Ovary (tissue), 9 donors: Measurements from ENCODE around the gene INTS2. TPM values are rescaled to one million over a fixed set of nuclear protein-coding genes. Genes with fewer than 3 reads are reported as not detected.

Experiments used
- DNase-seq, 5 donors: peaks; one replicate each; pipeline ENCODE4 v3.0.0-alpha.2; 2019 to 2020
- H3K27ac ChIP-seq, 2 donors: fragments of 200-600 bp; one replicate each; pipeline versions ENCODE4 v1.5.1 to v1.8.0; 2019 to 2022
- H3K27me3 ChIP-seq: fragments of 200-600 bp; one replicate; pipeline ENCODE4 v1.8.0; 2022
- H3K36me3 ChIP-seq: fragments of 200-600 bp; sonication (generic); one replicate; pipeline ENCODE4 v1.5.1; 2019
- H3K4me1 ChIP-seq: one replicate; pipeline ENCODE4 v1.8.1; 2013; ENCODE audit warnings: mild to moderate bottlenecking, moderate library complexity; ENCODE audit not compliant: insufficient read depth
- H3K4me3 ChIP-seq: fragments of 200-600 bp; sonication (generic); one replicate; pipeline ENCODE4 v1.5.1; 2017
- H3K9me3 ChIP-seq, 2 donors: fragments of 200-600 bp in 1 of 2; sonication (generic) in 1 of 2; one replicate each; pipeline versions ENCODE4 v1.5.1 to v1.8.1; 2013 to 2019; ENCODE audit warnings: mild to moderate bottlenecking in 1 of 2, moderate library complexity in 1 of 2
- CTCF ChIP-seq, 3 donors: fragments of 450-650 bp in 2 of 3; fragments of 200-600 bp in 1 of 3; IDR thresholded peaks; one replicate each; pipeline versions ENCODE4 v1.5.1 to v1.8.0; 2016 to 2022; ENCODE audit warnings: antibody characterized with exemption in 3 of 3, mild to moderate bottlenecking in 1 of 3
- EP300 ChIP-seq: sonication (generic); formaldehyde crosslinking; IDR thresholded peaks from one replicate; pipeline ENCODE4 v1.6.1; 2017; ENCODE audit warnings: antibody characterized with exemption
- POLR2A ChIP-seq: fragments of 450-650 bp; IDR thresholded peaks from one replicate; pipeline ENCODE4 v1.6.1; 2017; ENCODE audit warnings: antibody characterized with exemption, mild to moderate bottlenecking, moderate library complexity
- WGBS, 3 donors: extraction: QIAGEN DNeasy Blood & Tissue Kit in 1 of 3; methylation state at CpG; one replicate each; pipeline versions ENCODE4 v1.1.5 to v1.1.7; 2013 to 2017; 5-methylcytosine and 5-hydroxymethylcytosine counted together
- intact Hi-C, 4 donors: fragments of 100-400 bp; cut with DNase I; formaldehyde crosslinking; loops; one replicate each; pipeline versions ENCODE4 v1.11.0 to v1.15.1; 2022 to 2023
- polyA plus RNA-seq, 2 donors: library from polyadenylated mRNA; stranded (reverse); fragments of 200-250 nt in 1 of 2; fragments of 350-450 nt in 1 of 2; fragmentation: Illumina TruSeq in 1 of 2; extraction: RNeasy Lipid Tissue Mini Kit (QIAGEN cat#74804) in 1 of 2; gene quantifications; one replicate each; pipeline ENCODE4 v1.2.3, GENCODE V29; 2013 to 2014
- total RNA-seq, 7 donors: library from RNA; depleted of rRNA in 2 of 7; stranded (reverse); fragments of >200 nt in 2 of 7; fragmentation: NEBNext Ultra II Directional in 3 of 7; extraction: Animal tissue kit (Norgen Biotek cat#: 25700) in 3 of 7; gene quantifications; one replicate each; pipeline versions ENCODE4 v1.1.0 to v1.2.4, GENCODE V29; 2016 to 2023
- donor health status: DM: no; HTN: no; CAD: no; lungs with moderate emphysema.
- donor health status: DM: no; HTN: no; CAD: no.
- donor health status: Bipolar disorder and iron deficiency.
- donor health status: DM: yes; HTN: yes; CAD: no.
- donor health status: DM: no; HTN: no; CAD: no.
- donor health status: DM: yes; HTN: yes; CAD: no.

Gene INTS2
- total and polyA plus RNA-seq, 9 donors = 2.3 to 11.0 (median 9.1) TPM

DNA sequence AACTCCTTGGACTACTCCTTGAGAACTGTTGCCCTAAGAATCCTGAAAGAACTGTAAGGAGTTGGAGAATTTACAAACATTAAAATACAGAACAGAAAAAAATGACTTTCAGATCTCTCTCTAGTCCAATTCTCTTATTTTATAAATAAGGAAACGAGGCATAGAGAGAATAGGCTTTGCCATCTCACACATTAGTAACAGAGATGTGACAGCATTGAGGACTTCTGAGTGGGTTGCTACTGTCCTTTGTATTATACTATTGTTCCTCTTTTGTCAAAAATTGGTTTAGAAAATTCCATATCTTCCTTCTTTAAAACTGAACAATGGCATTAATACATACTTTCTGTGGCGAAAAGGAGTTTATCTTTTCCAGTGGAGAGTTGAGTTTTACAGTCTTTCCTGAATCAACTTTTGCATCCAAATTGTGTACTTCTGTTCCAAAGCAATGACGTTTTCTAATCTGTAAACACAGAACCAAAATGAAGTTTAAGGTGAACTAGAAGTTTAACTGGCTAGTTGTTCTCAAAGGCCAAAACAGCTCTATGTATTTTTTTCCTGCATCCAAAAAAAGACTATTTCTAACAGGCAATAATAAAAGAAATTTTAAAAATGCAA is 80.9 kb downstream of the INTS2 start:
- 74 to 80% (median 77%) methylated on average over 3 of the region's 3 CpGs for WGBS, 3 donors
- Histone ChIP-seq H3K27me3 (no peaks in the 10 kb centered on the region), H3K27ac (no peak overlapping the region), H3K4me3 (no peak overlapping the region), H3K4me1 (no peaks in the 10 kb centered on the region), H3K36me3 (no peaks in the 10 kb centered on the region), H3K9me3 (no peaks in the 10 kb centered on the region)
- intact Hi-C loops = no loop called here
- no peak for TF ChIP-seq POLR2A
- no peak for TF ChIP-seq EP300
- no peak for TF ChIP-seq CTCF (IDR thresholded peaks at IDR 0.05)
- DNase-seq = no peak

DNA sequence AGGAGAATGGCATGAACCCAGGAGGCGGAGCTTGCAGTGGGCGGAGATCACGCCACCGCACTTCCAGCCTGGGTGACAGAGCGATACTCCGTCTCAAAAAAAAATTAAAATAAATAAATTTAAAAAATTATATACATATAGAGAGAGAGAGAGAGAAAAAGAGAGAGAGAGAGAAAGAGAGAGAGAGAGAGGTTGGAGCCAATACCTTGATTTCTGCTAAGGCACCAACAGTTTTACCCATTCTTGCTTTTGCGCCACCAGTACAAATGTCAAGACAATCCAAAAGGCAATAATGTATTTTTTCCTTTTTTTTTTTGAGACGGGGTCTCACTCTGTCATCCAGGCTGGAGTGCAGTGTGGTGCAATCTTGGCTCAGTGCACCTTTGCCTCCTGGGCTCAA is 81.7 kb downstream of the INTS2 start:
- no peaks in the 10 kb centered on the region for H3K27me3 ChIP-seq
- WGBS, 3 donors = 95 to 99% (median 96%) methylated on average over 8 of the region's 8 CpGs
- intact Hi-C loops = no loop called here
- H3K27ac ChIP-seq = no peak overlapping the region
- TF ChIP-seq POLR2A = no peak
- no peak for TF ChIP-seq CTCF (IDR thresholded peaks at IDR 0.05)
- no peak for TF ChIP-seq EP300
- no peak overlapping the region for H3K4me3 ChIP-seq
- H3K4me1 ChIP-seq = no peaks in the 10 kb centered on the region
- H3K36me3 ChIP-seq = no peaks in the 10 kb centered on the region
- no peaks in the 10 kb centered on the region for H3K9me3 ChIP-seq
- no peak for DNase-seq

GRCh38 chr17:61843435-61843834 is 84.3 kb downstream of the INTS2 start:
- Histone ChIP-seq H3K36me3 (no peaks in the 10 kb centered on the region), H3K4me3 (no peak overlapping the region), H3K9me3 (no peaks in the 10 kb centered on the region), H3K27ac (no peak overlapping the region), H3K27me3 (no peaks in the 10 kb centered on the region), H3K4me1 (no peaks in the 10 kb centered on the region)
- no peak for DNase-seq
- intact Hi-C loops = no loop called here
- TF ChIP-seq EP300 (no peak), CTCF (IDR thresholded peaks at IDR 0.05) (no peak), POLR2A (no peak)
- 90 to 95% (median 91%) methylated on average over 1 of the region's 1 CpG for whole genome bisulfite sequencing, 3 donors

- no peaks in the 10 kb centered on the region for H3K4me1 ChIP-seq
- TF ChIP-seq CTCF (IDR thresholded peaks at IDR 0.05) (no peak), POLR2A (no peak), EP300 (no peak)
- DNase-seq = no peak
- H3K9me3 ChIP-seq = no peaks in the 10 kb centered on the region
- intact Hi-C loops = no loop called here
- H3K4me3 ChIP-seq = no peak overlapping the region
- no peaks in the 10 kb centered on the region for H3K27me3 ChIP-seq
- 92 to 100% (median 96%) methylated on average over 1 of the region's 1 CpG for WGBS, 3 donors
- H3K36me3 ChIP-seq = no peaks in the 10 kb centered on the region
- H3K27ac ChIP-seq = no peak overlapping the region
These were observed 84.9 kb downstream of the INTS2 start for GRCh38 chr17:61842899-61843298.
